GM03348 (cell line): ENCODE results near the gene MEGF6.

Experiments
- DNase-seq: peaks from one replicate; pipeline ENCODE4 v3.0.0; 2012; ENCODE audit warnings: low spot score

MEGF6 gene

GRCh38 chr1:3552751-3553150 lies 58.6 kb downstream of the MEGF6 start:
- no peak for DNase-seq

DNA sequence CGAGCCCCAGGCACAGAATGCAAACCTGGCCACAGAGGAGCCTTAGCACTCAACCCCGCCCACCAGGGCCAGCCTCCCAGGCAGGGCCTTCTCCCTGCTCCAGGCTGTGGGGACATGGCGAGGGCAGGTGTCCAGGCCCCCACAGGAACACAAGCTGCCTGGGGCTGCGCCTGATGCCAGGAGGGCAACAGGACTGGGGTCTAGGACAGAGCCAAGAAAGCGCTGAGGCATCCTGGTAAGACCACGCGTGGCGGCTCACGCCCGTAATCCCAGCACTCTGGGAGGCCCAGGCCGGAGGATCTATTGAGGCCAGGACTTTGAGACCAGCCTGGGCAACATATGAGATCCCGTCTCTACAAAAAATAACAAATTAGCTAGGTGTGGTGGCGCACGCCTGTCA lies 59.1 kb downstream of the MEGF6 start:
- DNase-seq = no peak

- no peak for DNase-seq
Observed at GRCh38 chr1:3551711-3552110, 59.6 kb downstream of the MEGF6 start.

GRCh38 chr1:3551290-3551678 lies 60.0 kb downstream of the MEGF6 start:
- DNase-seq = peak; percentile 45

DNA sequence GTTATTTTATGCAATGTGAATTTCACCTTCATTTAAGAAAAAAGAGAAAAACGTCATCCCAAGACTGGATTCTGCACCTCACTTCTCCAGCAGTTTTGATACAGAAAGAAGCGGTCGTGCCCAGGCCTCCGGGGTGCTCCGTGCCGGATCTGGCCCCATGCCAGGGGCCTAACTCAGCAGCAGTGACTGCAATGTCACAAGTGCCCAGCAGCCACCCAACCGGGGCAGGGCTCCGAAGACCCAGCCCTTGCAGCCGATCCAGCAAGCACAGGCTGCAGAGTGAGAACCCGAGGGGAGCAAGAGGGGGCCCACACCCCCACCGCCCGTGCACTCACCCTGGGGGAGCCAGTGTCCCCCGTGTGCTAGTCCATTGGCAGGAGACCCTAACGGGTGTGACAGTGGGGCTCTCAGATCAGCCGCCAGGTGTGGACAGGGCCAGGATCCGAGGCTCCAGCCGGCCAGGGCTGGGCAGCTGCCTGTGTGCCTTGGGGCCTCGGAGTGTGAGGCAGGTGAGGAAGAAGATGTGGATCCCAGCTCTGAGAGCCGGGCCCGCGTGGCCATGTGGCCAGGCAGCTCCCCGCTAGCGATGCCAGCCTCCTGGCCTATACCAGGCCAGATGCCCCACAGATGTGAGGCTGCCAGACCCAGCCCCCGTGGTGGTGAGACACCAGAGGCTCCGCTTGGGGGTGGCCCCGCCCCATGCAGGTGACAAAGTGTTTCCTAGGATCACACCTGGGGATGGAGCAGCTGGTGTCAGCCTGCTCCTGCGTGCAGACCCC lies 60.6 kb downstream of the MEGF6 start:
- DNase-seq = no peak

DNA sequence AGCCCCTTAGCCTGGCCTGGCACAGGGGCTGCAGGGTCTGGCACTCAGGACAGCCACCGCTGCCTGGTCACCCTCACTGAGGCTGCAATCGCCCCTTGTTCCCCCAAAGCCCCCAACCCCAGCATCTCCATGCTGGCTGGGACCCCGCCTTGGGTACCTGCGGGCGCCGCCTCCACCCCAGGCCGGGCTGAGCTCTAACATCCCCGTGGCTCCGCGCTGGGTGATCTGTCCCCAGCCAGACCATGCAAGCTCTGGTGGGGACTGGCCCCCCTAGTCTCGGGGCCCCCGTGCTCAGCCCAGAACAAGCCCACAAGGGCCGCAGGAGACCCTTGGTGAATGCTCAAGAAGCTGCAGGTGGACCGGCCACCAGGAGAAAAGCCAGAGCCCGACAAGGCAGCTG lies 62.4 kb downstream of the MEGF6 start:
- no peak for DNase-seq

- peak; percentile 62 for DNase-seq
Observed at GRCh38 chr1:3548156-3548893, 63.0 kb downstream of the MEGF6 start.

- no peak for DNase-seq
Observed at GRCh38 chr1:3547055-3548005, 64.0 kb downstream of the MEGF6 start.

DNA sequence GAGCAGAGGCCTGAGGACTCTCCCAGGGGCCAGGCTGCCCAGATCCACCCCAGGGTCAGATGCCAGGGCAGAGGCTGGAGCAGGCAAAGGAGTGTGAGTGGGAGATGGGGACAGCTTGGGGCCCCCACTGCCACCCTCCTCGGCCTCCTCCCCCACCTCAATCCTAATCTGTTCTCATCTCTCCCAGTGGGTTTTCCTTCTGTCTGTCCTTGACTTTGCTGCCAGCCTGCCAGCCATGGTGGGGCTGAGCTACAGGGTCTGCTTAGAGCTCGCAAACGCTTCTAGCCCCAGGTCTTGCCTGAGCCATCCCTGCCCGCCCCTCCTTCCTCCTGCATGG lies 65.3 kb downstream of the MEGF6 start:
- no peak for DNase-seq

- peak; percentile 62 for DNase-seq
Observed at GRCh38 chr1:3545363-3546047, 65.8 kb downstream of the MEGF6 start.

DNA sequence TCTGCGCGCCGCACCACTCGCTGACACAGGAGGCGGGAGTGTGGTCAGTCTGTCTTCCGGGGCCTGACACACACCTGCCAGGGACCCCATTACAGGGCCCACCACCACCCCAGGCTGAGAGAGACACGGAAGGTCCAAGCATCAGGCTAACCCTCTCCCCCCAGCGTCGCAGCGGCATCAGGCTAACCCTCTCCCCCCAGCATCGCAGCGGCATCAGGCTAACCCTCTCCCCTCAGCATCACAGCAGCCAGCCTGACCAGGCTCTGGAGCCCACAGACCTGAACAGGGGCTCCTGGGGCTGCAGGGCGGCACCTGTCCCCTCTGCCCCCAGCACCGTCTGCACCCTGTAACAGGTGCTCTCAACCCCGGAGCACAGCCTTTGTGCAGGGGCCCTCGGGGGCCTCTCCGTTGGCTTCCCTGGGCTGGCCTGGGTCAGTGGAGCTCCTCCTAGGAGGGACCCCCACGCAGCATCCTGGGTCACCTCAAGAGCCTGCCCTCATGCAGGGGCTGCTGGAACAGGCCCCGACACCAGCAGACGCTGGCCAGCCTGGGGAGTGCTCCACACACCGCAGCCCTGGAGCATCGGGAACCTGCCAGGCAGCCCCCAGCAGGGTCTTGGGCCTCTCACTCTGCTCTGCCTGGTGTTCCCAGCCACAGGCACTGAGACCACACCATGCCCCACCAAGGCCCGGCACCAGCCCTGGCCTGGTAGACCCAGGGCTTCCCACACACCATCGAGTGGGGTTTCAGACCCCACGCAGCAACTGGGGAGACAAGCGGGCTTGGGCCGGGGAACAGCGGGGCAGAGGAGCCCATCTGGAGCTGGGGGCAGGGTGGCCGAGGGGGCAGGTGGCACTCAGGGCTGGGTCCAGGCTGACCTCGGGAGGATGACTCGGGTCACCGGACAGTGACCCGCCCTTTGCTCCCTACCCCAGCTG lies 67.0 kb downstream of the MEGF6 start:
- DNase-seq = no peak

- peak; percentile 97 for DNase-seq
Observed at GRCh38 chr1:3543076-3544039, 68.0 kb downstream of the MEGF6 start.

- no peak for DNase-seq
Observed at GRCh38 chr1:3542676-3543075, 68.6 kb downstream of the MEGF6 start.

GRCh38 chr1:3541936-3542335 lies 69.4 kb downstream of the MEGF6 start:
- no peak for DNase-seq

DNA sequence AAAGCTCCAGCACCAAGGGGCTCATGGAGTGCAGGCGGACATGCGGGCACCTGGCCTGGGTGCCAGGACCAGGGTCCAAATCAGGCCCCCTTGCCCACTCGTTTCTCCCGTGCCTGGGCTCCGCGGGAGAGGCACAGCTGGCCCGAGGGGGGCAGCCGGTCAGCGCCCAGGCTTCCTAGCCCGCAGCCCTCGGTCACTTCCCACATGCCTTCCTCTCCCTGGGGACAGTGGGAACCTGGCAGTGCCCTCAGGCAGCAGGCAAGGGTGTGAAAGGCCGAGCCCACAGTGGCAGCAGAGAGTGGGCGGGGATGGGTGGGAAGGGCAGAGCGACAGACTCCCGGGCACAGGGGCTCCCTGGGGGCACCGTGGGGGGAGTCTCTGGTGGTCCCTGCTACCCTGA lies 69.8 kb downstream of the MEGF6 start:
- no peak for DNase-seq

DNA sequence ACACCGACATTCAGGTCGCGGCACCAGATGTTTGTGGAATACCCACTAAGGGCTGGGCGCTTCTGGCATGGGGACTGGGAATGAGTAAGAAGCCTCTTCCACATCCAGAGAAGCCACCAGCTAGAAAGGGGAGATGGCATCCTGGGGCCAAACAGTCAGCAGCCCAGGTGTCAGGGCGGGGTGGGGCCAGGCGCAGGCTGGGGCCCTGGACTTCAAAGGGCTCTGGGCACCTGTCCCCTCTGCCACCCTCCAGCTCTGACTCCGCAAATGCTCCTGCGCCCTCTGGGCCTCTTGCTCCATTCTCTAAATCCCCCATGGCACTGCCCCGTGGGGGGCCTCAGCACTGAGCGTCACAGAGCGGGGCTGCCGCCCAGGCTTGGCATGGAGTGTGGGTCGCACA lies 70.4 kb downstream of the MEGF6 start:
- DNase-seq = no peak

DNA sequence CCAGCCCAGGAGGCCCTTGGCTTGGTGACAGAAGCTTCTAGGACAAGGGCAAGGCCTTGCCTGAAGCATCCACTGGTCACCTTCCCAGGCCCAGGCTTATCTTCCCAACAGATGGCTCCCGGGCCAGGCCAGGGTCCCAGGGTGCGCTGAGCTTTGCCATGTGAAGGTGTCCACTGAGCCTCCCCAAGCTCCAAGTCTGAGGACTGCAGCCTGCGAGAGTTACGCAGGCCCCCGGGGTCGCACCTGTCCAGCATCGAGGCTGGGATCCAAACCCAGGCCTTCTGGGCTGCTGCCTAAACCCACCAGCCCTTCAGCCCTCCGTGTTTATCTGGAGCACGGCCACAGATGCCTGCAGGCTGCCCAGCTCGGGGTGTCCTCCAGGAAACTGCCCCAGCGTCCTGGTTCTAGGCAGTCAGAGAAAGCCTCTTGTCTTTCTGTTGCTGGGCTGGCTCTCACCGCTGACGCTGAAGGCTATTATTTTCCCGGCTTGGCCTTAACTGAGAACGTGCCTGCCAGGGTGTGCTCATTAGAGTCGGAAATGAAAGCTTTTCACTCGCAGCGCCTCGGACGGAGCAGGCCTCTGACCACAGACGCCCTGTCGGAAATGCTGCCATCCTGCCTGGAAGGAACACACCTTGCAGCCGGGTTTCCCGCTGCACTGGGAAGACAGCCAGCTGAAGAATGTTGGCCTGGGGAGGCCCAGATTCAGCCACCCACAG lies 71.4 kb downstream of the MEGF6 start:
- no peak for DNase-seq

DNA sequence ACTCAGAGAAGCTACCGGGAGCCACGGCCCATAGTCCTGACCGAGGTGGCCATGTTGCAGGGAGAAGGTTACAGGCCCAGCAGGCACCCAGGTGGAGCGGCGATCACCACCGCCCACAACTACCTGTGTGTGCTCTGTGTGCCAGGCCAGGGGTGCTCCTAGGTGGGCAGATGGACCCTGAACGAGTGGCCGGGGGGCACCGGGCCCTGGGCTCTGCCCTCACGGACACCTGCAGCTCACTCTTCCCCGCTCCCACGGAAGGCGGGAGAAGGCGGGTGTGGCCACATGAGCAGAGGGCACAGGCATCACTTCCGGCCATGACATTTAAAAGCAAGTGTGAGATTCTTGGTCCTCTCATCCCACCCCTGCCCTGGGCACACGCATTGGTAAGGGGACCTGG lies 73.9 kb downstream of the MEGF6 start:
- no peak for DNase-seq
